NCI-H345 (cell line): ENCODE results near the gene MSL2.
"Not testable (repeated sequence)": the region's sequence is repeated elsewhere in the genome, so short reads cannot be mapped to it uniquely, and the experiment has no call there.

Source experiments
- DNase-seq: peaks from one replicate; lab custom pipeline; 2025; lab: John Stamatoyannopoulos, UW

Gene MSL2

DNA sequence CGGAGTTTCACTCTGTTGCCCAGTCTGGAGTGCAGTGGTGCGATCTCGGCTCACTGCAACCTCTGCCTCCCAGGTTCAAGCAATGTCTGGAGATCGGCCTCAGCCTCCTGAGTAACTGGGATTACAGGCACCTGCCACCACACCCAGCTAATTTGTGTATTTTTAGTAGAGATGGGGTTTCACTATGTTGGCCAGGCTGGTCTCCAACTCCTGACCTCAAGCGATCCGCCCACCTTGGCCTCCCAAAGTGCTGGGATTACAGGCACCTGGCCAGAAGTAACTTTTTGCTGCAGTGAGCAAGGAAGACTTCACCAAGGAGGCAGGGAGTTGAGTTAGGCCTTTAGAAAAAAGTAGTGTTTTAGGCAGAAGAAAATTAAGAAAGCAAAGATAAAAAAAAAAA, 3.9 kb downstream of the MSL2 start:
- not testable (repeated sequence) for DNase-seq

- no peak for DNase-seq
Observed at GRCh38 chr3:136189859-136190617, 6.1 kb downstream of the MSL2 start.

DNA sequence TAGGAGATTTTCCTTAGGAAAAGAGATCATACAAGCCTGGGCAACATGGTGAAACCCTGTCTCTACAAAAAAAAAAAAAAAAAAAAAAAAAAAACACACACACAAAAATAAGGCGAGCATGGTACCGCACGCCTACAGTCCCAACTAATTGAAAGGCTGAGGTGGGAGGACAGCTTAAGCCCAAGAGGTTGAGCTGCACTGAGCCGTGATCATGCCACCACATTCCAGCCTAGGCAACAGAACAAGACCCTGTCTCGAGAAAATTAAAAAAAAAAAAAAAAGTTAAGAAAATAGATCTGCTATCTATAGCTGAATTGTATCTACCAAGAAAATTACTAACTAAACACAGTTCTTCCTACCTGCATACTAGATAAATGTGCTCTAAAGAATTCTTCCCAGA, 7.1 kb downstream of the MSL2 start:
- no peak for DNase-seq

GRCh38 chr3:136187868-136188267, 8.3 kb downstream of the MSL2 start:
- no peak for DNase-seq

- no peak for DNase-seq
Observed at GRCh38 chr3:136186846-136187245, 9.3 kb downstream of the MSL2 start.

GRCh38 chr3:136186344-136186743, 9.8 kb downstream of the MSL2 start:
- DNase-seq, result peak; percentile 4

DNA sequence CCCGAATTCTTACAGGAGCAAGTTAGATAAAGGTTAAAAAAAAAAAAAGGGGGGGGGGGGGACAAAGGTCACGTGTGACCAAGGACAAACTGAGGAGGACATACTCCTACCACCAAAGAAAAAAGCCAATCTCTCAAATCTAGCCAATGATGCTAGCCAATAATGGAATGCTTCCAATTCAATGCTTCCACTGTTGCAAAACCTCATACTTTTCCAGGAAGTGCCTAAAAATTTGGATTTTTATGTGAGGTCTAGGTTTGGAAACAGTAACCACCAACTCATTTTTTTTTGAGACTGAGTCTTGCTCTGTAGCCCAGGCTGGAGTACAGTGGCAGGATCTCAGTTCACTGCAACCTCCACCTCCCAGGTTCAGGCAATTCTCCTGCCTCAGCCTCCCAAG, 11.4 kb downstream of the MSL2 start:
- no peak for DNase-seq

GRCh38 chr3:136181741-136182140, 14.4 kb downstream of the MSL2 start:
- DNase-seq, result no peak

DNA sequence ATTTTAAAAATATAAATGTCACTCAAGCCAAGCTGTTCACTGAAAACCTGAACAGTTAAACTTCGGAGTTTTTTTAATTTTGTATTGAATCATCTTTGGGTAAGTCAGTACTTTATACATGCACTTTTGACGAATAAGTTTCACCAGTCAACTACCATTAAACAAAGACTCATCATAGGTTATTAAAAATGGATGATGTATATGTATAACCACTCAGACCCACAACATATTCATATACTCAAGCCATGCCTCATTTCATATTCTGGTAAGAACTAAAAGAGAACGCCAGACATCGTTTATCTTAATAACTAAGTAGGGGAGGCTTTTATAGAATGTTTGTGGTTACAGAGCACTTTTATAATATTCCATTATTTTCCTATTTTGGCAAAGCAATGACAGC, 18.3 kb downstream of the MSL2 start:
- DNase-seq, result no peak

- DNase-seq, result no peak
Observed at GRCh38 chr3:136173939-136174490, 22.1 kb downstream of the MSL2 start.

DNA sequence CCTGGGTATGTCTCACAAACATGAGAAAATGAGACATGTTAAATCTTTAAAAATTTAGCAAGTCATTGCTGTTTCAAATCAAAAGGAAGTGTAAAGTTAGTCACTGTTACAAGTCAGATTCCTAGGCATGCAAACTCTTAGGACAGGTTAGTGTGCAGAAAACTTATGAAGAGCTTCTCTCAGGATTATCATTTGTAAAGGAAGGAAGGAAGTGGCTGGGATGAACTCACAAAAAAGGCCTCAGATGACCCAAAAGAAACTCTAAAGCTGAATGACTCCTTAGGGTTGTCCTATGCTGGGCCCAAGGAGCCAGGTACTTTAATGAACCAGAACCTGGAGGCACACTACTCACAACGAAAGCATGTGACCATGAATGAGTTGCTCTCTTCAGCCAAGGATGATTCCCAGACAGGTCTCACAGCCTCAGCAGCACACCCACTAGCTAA, 25.0 kb downstream of the MSL2 start:
- DNase-seq, result no peak

GRCh38 chr3:136168236-136168635, 27.9 kb downstream of the MSL2 start:
- not testable (repeated sequence) for DNase-seq

DNA sequence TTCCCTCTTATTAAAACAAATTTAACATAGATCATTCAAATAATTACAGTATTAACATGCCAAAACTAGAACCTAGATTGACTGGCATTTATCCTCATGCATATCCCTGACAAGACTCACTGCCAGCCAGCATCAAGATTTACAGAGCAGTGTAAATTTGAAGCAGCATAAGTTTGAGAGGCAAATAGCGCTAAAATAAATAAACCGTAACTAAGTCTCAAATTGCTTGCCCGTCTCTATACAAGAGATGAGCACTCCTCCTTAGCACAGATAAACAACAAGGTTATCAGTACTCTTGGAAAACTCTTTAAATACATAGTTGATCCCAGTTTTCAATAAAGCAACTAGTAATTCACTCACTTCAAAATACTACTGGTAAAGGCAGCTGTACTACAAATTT, 29.6 kb downstream of the MSL2 start:
- no peak for DNase-seq

DNA sequence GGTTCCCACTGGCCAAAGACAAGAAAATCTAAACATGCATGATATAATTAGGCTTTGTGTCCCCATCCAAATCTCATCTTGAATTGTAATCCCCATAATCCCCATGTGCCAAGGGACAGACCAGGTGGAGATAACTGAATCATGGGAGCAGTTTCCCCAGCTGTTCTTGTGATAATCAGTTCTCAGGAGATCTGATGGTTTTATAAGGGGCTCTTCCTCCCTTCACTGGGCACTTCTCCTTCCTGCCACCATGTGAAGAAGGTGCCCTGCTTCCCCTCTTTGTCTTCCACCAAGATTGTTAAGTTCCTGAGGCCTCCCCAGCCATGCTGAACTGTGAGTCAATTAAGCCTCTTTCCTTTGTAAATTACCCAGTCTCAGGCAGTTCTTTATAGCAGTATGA, 32.5 kb downstream of the MSL2 start:
- not testable (repeated sequence) for DNase-seq

GRCh38 chr3:136162322-136162721, 33.8 kb downstream of the MSL2 start:
- no peak for DNase-seq

- no peak for DNase-seq
Observed at GRCh38 chr3:136161516-136161915, 34.6 kb downstream of the MSL2 start.

- DNase-seq, result no peak
Observed at GRCh38 chr3:136152963-136153362, 43.2 kb downstream of the MSL2 start.

DNA sequence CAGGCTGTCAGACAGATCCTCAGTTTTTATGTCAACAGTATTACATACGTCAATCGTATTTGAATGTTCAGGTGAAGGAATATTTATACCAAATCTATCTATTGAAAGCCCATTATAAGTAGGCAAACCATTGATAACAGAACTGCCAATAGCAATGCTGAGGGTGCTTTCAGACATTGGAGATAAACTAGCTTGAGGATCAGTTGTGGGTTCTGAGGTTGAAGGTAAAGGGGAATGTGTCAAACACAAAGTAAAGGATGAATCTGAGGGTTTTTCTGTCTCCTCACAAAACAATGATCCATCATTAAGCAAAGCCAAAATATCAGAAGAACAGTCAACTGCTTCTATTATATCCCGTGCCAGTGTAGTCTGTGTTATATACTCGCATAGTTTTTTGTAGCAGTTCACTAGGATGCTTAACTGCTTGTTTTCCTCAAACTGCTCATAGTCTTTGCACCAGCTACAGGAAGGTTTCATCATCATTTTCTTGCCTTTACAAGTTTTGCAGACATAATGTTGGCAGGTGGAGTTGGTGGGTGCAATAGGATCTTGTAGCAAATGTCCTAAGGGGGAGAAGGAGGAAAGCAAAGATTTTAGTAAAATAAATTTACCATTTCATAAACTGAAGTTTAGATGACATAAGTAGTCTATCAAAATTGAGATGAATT, 43.8 kb downstream of the MSL2 start:
- DNase-seq, result no peak

- DNase-seq, result no peak
Observed at GRCh38 chr3:136151219-136151618, 44.9 kb downstream of the MSL2 start.

DNA sequence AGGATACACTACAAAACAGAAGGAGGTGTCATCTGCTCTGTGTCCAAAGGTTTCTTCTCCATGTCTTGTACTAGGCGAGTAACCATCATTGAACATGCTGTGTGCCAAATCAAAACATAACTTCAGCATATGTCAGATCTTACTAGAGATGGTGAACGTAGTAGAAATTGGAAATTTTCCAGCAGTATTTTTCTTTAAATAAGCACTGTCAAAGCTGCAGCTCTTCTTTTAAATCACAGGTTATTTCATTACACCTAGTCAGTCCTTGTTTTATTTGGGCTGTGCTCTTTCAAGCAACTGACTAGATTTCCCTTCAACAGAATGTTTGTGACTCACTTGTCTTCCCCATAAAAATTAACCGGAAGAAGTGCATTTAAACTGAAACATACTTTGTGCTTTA, 46.5 kb downstream of the MSL2 start:
- DNase-seq, result no peak

DNA sequence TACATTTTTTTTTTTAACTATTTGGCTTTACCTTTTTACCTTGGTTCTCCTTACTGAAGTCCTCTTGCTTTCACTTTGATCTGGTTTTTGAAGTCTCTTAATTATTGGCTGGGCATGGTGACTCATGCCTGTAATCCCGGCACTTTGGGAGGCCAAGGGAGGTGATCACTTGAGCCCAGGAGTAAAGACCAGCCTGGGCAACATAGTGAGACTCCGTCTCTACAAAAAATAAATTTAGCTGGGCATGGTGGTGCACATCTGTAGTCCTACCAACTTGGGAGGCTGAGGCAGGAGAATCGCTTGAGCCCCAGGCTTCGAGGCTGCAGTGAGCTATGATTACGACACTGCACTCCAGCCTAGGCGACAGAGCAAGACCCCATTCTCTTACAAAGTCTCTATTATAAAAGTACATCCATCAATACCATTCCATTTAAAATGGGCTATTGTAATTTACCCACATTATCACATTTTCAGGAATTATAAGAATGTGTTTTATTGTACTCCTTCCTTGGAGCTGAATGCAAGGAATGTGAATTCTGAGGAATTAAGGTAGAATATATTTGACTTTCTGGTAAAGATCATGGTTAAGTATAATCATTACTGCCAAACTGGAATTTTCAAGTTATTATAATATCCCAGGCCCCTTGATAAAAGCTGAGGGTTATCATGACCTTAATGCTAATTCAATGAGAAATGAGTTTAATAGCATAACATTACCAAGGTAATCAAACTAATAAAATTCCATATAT, 49.0 kb downstream of the MSL2 start:
- no peak for DNase-seq

GRCh38 chr3:136144397-136144796, 51.7 kb downstream of the MSL2 start:
- not testable (repeated sequence) for DNase-seq

DNA sequence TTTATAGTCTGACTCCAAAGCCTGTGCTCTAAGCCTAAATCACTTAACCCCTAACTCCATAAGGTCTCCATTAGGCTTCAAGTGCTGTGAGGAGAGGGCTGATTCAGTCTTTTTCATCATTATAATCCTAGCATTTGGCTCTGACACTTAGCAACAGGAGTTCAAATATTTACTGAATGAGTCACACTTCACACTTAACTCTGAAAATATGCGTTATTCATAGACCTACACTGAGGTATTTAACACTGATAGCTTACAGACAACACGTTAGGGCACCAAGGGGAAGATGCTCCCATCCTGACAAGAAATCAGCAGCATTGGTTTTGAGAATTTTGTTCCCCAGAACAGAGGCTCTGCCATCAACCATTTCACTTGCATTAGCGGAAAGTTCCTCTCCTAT, 53.5 kb downstream of the MSL2 start:
- DNase-seq, result peak; percentile 10
